HG02678 (cell line): ENCODE results near the gene DLX4.

Experiments used
- ATAC-seq: cut with Tn5 transposase; IDR thresholded peaks from one replicate; pipeline ENCODE4 v1.9.1; 2021; ENCODE audit warnings: mild to moderate bottlenecking, moderate library complexity; ENCODE audit not compliant: unreplicated experiment

DLX4 gene

GRCh38 chr17:49967621-49968404 is 1.2 kb upstream of the DLX4 start:
- no peak for ATAC-seq

GRCh38 chr17:49968405-49969133 is 421 bp upstream of the DLX4 start:
- peak; percentile 48 for ATAC-seq

- ATAC-seq = no peak
Measured at GRCh38 chr17:49969795-49970389, 902 bp downstream of the DLX4 start.

- ATAC-seq = no peak
Measured at GRCh38 chr17:49970498-49970897, 1.5 kb downstream of the DLX4 start.

- no peak for ATAC-seq
Measured at GRCh38 chr17:49971199-49971847, 2.3 kb downstream of the DLX4 start.

- ATAC-seq = no peak
Measured at GRCh38 chr17:49971848-49972485, 3.0 kb downstream of the DLX4 start.

- ATAC-seq = no peak
Measured at GRCh38 chr17:49972486-49973270, 3.7 kb downstream of the DLX4 start.

- no peak for ATAC-seq
Measured at GRCh38 chr17:49973271-49973615, 4.3 kb downstream of the DLX4 start.

- no peak for ATAC-seq
Measured at GRCh38 chr17:49975531-49975930, 6.5 kb downstream of the DLX4 start.

GRCh38 chr17:49976163-49976827 is 7.3 kb downstream of the DLX4 start:
- no peak for ATAC-seq

GRCh38 chr17:49976828-49977202 is 7.8 kb downstream of the DLX4 start:
- ATAC-seq = no peak

GRCh38 chr17:49977463-49978389 is 8.7 kb downstream of the DLX4 start:
- no peak for ATAC-seq

- ATAC-seq = no peak
Measured at GRCh38 chr17:49978501-49978900, 9.5 kb downstream of the DLX4 start.

GRCh38 chr17:49979748-49980479 is 10.9 kb downstream of the DLX4 start:
- no peak for ATAC-seq

GRCh38 chr17:49980703-49981197 is 11.8 kb downstream of the DLX4 start:
- no peak for ATAC-seq

GRCh38 chr17:49984283-49984682 is 15.3 kb downstream of the DLX4 start:
- ATAC-seq = no peak

- ATAC-seq = no peak
Measured at GRCh38 chr17:49984776-49985175, 15.8 kb downstream of the DLX4 start.
